ENCODE measurements around the gene SPRYD4. TPM values are rescaled to one million over a fixed set of nuclear protein-coding genes. Genes with fewer than 3 reads are reported as not detected.

Gene SPRYD4
- 6.3 TPM for total RNA-seq

DNA sequence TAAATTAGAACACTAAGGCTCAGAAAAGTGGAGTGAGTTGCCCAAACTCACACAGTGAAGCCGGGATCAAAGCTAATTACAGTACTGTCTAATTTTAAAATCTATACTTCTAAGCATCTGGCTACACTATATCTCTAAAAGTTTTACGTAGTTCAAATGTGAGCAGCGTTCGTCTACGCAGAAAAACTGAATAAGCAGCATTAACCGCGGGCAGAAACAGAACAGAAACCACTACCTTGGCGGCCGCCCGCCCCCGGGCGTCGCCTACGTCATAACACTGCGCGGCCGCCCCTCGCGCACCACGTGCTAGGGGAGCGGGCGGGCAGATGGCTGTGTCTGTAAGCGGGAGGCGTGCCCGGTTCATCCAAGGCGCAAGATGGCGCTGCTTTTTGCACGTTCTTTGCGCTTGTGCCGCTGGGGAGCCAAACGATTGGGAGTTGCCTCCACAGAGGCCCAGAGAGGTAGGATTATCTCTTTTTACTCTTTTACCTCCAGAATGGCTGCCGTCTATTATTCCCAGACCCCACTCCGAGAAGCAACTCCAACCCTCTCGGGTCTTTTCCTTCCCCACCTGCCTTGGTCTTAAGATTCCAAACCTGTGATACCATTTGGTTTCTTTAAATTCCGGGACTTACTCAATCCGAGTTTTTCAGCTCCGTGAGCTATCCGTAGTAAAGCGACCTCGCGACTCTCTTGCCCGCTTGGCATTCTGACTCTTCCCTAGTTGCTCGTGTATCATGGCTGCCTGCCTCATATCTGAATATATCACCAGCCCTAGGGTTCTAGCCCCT, at the start of gene SPRYD4:
SPRYD4 (plus strand) TSS at position 363 of the 791 bp plus-strand sequence; CDS start at position 377, 14 bp downstream.

DNA sequence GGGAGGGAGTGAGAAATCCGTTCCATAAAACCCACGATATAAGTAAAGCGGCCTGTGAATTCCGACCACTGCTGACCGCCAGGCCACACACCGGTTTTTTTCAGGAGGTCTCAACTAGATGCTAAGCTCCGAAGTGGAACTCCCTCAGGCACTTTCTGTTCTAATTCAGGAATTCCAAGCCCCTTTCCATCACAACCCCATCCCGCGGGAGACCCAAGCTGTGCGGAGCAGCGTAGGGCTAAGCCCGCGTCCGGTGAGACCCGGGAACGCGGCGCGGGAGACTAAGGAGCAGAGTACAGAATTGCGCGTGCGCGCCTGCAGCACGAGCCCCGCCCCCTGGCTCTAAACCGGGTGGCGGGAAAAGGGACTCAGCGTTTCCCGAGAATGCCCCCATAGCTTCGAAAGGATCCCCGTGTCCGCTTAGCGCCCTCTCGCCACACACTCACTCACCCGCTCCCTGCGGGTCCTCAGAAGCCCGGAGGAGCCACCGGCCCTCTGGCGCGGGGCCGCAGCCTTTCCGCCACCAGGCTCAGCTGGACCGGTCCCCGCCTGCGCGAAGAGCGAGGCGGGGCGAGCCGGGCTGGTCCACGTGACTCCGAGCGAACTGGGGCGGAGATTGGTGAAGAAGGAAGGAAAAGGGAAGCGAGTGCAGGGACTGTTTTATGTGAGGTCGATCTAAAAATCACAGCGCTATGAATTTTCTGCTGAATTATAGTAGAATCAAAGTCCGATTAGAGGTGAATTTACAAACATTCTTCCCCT, 19.3 kb upstream of the SPRYD4 start, which contains the start of gene TIMELESS:
TIMELESS (minus strand) TSS at position 567 of the 762 bp plus-strand sequence. CDS start 15,256 bp downstream, outside the sequence.

GRCh38 chr12:56454557-56454956, 13.8 kb upstream of the SPRYD4 start, which contains the start of gene MIP:
MIP (minus strand) TSS chr12:56454657; CDS start chr12:56454613, 44 bp downstream.

DNA sequence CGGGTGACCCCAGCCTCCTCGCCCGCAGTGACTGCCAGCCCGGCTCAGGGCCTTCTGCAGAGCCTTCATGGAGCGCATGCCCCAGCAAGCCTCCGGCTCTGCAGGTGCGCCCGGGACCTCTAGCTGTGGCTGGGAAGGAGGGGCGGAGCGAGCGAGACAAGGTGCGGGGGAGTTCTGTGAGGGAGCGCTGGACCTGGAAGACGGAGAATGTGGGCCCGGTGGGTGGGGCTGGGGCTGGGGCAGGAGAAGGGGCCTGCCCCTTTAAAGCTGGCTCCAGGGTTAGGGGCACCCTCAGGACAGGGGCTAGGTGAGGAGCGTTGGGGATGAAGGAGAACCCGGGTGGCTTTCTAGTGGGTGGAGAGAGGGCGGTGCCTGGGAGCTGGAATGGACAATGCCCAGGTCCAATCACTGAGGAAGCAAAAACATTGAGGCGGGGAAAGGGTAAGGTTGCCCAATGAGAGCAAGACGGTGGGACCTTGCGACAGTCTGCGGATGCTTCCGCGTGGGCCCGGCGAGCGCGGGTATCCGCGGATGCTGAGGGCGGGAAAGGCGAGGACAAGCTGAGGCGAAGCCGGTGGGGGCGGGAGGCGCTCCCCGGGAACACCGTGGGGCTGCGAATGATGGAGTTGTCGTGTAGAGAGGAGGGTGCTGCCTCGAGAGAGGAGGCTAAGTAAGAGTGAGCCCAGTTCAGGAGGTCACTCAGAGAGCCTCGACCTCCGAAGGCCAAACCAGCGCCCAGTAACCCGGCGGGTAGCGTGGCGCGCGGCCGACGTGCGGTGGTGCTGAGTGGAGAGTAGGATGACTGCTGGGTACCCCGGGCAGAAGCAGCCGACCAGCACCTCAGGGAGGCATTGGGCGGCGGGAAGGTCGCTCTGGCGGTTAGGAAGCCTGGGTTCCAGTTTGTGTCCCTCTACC, 19.9 kb downstream of the SPRYD4 start, which contains the start of gene GLS2:
GLS2 (minus strand) TSS at position 121 of the 915 bp plus-strand sequence; CDS start at position 78, 43 bp downstream.

GRCh38 chr12:56521590-56522371, 53.4 kb downstream of the SPRYD4 start, which contains the start of gene RBMS2:
RBMS2 (plus strand) TSS chr12:56521820; CDS start chr12:56522024, 204 bp downstream.

Other genes with a start within 250 kb of the SPRYD4 start
- gene RNF41, start 246.7 kb upstream of the SPRYD4 start, total RNA-seq, result 77.9 TPM
- gene NABP2, start 244.2 kb upstream of the SPRYD4 start, total RNA-seq, result 18.5 TPM
- not detected for gene SLC39A5, start 238.5 kb upstream of the SPRYD4 start, total RNA-seq
- gene ANKRD52, start 210.2 kb upstream of the SPRYD4 start, total RNA-seq, result 35.4 TPM
- gene COQ10A, start 201.6 kb upstream of the SPRYD4 start, total RNA-seq, result 17.5 TPM
- 149 TPM for gene CS, start 168.2 kb upstream of the SPRYD4 start, total RNA-seq
- gene CNPY2, start 152.6 kb upstream of the SPRYD4 start, total RNA-seq, result 51.6 TPM
- 54.8 TPM for gene PAN2, start 134.6 kb upstream of the SPRYD4 start, total RNA-seq
- gene IL23A, start 129.7 kb upstream of the SPRYD4 start, total RNA-seq, result not detected
- gene STAT2, start 108.5 kb upstream of the SPRYD4 start, total RNA-seq, result 115 TPM
- not detected for gene APOF, start 105.7 kb upstream of the SPRYD4 start, total RNA-seq
- 5.3 TPM for gene TIMELESS, start 19.2 kb upstream of the SPRYD4 start, total RNA-seq
- not detected for gene MIP, start 13.9 kb upstream of the SPRYD4 start, total RNA-seq
- 6.3 TPM for gene GLS2, start 19.6 kb downstream of the SPRYD4 start, total RNA-seq
- gene RBMS2, start 53.2 kb downstream of the SPRYD4 start, total RNA-seq, result 6.3 TPM
- 46.6 TPM for gene BAZ2A, start 161.7 kb downstream of the SPRYD4 start, total RNA-seq
- 335 TPM for gene ATP5F1B, start 177.4 kb downstream of the SPRYD4 start, total RNA-seq
- 83.9 TPM for gene PTGES3, start 219.7 kb downstream of the SPRYD4 start, total RNA-seq

Measured in parietal lobe (tissue), 1 donor.